LNCaP clone FGC (cell line): Measurements from ENCODE around the gene NFIB.

Experiments
- DNase-seq: peaks from one replicate; pipeline ENCODE4 v3.0.0-alpha.2; 2011; ENCODE audit warnings: low read depth
- H3K4me3 ChIP-seq: 2 replicates; pipeline ENCODE4 v1.5.1; 2011; ENCODE audit warnings: mild to moderate bottlenecking, low read depth, low read length, control low read depth
- TF ChIP-seq, protein P1 (sequence below): IDR thresholded peaks from 2 replicates; pipeline ENCODE4 v1.5.1; 2012; ENCODE audit warnings: mild to moderate bottlenecking; ENCODE audit not compliant: control insufficient read depth, insufficient read depth; ENCODE audit errors: extremely low read depth

Gene NFIB

DNA sequence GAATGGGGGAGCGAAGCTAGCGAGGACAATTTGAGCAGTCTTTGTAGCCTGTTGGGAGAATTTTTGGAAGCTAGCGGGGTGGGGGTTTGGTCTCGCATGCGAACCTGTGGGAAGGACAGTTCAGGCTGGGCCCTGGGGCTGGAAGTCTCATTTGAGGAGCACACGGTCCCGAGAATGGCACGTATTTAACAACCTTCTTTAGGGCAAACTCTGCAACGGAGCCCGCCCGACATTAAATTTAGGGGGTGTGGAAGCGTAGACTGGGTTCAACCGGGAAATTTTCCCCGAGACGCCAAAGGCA is 35.2 kb upstream of the NFIB start:
- no peak overlapping the region for H3K4me3 ChIP-seq
- DNase-seq, result no peak
- TF ChIP-seq, protein P1, sequence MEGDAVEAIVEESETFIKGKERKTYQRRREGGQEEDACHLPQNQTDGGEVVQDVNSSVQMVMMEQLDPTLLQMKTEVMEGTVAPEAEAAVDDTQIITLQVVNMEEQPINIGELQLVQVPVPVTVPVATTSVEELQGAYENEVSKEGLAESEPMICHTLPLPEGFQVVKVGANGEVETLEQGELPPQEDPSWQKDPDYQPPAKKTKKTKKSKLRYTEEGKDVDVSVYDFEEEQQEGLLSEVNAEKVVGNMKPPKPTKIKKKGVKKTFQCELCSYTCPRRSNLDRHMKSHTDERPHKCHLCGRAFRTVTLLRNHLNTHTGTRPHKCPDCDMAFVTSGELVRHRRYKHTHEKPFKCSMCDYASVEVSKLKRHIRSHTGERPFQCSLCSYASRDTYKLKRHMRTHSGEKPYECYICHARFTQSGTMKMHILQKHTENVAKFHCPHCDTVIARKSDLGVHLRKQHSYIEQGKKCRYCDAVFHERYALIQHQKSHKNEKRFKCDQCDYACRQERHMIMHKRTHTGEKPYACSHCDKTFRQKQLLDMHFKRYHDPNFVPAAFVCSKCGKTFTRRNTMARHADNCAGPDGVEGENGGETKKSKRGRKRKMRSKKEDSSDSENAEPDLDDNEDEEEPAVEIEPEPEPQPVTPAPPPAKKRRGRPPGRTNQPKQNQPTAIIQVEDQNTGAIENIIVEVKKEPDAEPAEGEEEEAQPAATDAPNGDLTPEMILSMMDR, result no peak

DNA sequence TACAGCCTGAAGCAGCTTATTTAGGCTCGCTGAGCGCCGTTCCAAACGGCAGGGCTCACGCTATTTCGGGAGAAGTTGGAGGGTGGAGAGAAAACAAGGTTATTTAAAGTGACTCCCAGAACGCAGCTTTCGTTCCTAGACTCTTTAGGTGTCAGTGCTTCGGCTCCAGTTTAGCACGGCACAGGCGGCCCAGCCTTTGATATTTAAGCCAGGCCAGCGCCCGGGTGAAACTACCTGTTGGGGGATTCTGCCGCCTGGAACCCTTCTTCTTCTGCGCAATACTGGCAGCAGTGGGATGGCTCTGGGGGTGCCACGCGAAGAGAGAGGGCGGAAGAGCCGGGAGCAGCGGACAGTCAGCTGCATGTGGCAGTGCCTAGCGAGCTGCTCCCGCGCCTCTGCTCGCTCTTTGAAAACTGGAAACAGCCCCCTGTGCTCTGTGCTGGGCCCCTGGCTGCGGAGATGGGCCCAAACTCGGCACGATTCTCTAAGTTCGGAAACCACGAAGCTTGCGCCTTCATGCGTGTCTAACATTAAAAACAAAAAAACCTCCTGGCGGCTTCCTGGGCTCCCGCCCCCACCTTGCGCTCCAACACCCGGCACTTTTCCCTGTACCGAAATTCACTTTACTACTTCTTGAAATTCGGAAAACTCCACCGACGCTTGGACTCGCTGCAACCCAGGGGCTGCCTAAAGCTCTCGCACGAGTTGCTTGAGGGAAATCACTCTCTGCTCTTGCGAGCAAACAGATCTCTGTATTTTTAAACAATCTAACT is 34.6 kb upstream of the NFIB start:
- TF ChIP-seq, protein P1, result no peak
- H3K4me3 ChIP-seq, result no peak overlapping the region
- DNase-seq, result no peak

DNA sequence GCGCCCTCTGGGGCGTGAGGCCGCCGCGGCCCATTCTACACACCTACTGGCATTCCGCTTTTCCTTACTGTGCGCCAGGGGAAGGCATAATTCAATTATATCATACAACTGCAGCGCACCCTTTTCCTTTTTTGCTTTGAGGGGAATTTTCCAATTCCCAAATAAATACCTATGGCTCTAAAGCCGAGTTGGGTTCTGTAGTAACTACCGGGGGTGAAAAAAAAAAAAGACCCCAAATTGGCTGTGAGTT is 34.1 kb upstream of the NFIB start:
- TF ChIP-seq, protein P1, result no peak
- no peak for DNase-seq
- no peak overlapping the region for H3K4me3 ChIP-seq

DNA sequence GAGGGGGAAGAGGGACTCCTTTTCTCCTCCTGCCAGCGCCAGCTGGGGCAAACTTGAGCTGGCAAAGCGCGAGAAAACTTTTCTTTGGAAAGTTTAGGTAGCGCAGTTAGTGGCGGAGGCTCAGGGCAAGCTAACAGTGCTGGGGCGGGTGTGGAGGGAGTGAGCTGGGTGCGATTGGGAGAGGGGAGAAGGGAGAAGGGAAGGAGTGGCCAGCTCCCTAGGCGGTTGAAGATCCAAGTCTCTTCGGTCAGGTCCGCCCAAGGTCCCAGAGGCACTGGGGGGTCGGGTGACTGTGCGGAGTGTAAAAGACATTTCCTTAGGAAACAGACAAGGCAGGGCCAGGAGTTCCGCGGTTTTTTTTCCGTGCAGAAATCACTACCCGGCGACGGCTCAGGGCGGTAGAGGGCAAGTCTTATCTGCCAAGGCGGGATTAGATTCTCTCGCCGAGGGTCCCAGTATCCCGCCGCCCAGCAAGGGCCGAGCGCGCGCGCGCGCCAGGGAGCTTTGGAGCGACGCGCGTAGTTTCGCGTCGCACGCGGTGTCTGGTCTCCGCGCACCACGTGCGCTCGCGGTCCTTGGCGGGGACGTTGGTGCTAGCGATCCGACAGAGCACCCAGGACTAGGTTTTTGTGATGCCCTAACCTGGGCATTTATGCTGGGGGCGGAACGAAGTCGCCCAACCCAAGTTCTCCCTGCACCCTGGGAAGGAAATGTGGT is 33.6 kb upstream of the NFIB start:
- H3K4me3 ChIP-seq, result no peak overlapping the region
- TF ChIP-seq, protein P1, result no peak
- DNase-seq, result no peak

DNA sequence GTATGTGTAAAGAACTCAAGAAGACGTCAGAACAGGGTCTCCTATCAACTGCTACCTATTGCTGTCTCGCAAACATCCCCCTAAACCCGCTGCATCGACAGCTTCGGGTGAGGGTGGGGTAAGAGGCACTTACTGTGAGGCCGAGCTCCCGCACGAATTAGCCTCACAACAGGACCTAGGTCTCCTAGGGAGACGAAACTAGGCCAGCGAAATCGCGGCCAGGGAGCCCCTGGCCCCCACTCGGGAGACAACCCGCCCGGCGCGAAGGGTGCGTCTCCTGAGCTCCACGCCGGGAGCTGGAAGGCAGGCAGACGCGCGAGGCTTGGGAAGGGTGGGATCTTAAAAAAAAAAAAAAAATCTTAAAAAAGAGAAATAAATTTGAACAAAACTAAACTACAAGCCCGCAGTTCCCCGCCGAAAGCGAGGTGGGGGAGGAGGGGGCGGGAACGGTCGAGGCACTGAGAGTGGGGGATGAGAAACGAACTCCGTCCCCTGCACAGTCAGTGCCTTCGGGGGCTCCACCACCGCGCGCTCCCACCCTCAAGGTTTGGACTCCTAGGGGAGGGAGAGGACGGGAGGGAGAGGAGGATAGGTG is 33.0 kb upstream of the NFIB start:
- H3K4me3 ChIP-seq, result no peak overlapping the region
- DNase-seq, result no peak
- TF ChIP-seq, protein P1, result no peak

DNA sequence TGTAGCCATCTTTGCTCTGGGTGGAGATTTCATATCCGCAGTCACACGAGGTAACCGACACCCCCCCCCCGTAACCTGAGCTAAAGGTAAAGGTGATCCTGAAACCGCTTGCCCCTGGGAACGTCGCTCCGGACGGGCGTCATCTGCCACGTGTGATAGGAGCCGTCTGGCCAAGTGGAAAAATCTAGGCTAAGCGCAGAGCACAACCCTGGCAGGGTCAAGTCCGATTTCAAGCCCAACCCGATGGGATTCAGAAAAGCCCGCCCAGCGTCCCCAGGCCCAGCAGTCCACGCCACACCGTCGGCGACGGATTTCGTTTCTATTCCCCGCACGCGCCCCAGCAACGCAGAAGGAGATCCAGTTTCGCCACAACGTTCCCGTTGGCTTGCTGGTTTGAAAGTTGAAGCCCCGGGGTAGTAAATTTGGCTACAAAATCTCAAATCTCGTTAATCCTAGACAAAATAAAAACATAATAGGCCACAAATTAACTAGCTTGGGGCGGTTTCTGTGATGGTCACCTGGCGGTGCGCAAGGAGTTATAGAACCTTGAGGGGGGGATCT is 32.4 kb upstream of the NFIB start:
- H3K4me3 ChIP-seq, result no peak overlapping the region
- DNase-seq, result no peak
- TF ChIP-seq, protein P1, result no peak
